ENCODE results near the gene GKAP1.
"Not testable (repeated sequence)": the region's sequence is repeated elsewhere in the genome, so short reads cannot be mapped to it uniquely, and the experiment has no call there.

DNA sequence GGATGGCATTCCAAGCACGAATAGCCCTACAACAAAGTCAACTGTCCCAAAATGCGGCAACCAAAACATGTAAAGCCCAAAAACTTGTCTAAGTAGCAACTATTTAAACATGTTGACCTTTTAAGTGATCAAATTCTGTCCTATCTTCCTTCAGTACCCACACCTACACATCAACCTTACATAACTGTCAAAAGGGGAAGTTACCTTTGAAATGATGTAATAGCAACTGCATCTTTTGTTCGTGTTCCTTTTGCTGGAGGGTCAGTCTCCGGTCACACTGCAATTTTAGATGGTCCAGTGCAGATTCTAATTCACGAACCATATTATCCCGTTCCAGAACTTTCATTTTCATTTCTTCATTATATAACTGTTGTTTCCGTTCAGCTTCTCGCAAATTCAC, 32.3 kb upstream of the GKAP1 start:
- TF ChIP-seq, protein P1, sequence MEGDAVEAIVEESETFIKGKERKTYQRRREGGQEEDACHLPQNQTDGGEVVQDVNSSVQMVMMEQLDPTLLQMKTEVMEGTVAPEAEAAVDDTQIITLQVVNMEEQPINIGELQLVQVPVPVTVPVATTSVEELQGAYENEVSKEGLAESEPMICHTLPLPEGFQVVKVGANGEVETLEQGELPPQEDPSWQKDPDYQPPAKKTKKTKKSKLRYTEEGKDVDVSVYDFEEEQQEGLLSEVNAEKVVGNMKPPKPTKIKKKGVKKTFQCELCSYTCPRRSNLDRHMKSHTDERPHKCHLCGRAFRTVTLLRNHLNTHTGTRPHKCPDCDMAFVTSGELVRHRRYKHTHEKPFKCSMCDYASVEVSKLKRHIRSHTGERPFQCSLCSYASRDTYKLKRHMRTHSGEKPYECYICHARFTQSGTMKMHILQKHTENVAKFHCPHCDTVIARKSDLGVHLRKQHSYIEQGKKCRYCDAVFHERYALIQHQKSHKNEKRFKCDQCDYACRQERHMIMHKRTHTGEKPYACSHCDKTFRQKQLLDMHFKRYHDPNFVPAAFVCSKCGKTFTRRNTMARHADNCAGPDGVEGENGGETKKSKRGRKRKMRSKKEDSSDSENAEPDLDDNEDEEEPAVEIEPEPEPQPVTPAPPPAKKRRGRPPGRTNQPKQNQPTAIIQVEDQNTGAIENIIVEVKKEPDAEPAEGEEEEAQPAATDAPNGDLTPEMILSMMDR (IDR thresholded peaks at IDR 0.05): not testable (repeated sequence)
- not testable (repeated sequence) for TF ChIP-seq POLR2A (IDR thresholded peaks at IDR 0.05)
